GM21576 (cell line): ENCODE data around the gene PLAAT3.
"Not testable (repeated sequence)": the region's sequence is repeated elsewhere in the genome, so short reads cannot be mapped to it uniquely, and the experiment has no call there.

Experiments
- ATAC-seq: cut with Tn5 transposase; IDR thresholded peaks from one replicate; pipeline ENCODE4 v1.9.1; 2021; ENCODE audit warnings: mild to moderate bottlenecking, moderate library complexity; ENCODE audit not compliant: unreplicated experiment

The PLAAT3 gene

GRCh38 chr11:63614136-63614671 lies at the start of gene PLAAT3:
Gene PLAAT3 (minus strand): TSS chr11:63614433. CDS start chr11:63614014, 419 bp downstream.
- peak; percentile 22 for ATAC-seq

GRCh38 chr11:63663809-63664208 lies 49.6 kb upstream of the PLAAT3 start:
- ATAC-seq, result no peak

DNA sequence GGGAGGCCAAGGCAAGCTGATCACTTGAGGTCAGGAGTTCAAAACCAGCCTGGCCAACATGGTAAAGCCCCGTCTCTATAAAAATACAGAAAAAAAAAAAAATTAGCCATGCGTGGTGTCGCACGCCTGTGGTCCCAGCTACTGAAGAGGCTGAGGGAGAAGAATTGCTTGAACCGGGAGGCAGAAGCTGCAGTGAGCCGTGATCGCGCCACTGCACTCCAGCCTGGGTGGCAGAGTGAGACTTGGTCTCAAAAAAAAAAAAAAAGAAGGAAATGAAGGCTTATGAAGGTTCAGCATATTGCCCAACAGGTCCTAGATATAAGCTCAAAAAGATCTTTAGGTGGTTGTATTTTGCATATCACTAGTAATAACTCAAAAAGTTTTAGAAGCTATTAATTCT lies 46.7 kb upstream of the PLAAT3 start:
- ATAC-seq, result no peak

DNA sequence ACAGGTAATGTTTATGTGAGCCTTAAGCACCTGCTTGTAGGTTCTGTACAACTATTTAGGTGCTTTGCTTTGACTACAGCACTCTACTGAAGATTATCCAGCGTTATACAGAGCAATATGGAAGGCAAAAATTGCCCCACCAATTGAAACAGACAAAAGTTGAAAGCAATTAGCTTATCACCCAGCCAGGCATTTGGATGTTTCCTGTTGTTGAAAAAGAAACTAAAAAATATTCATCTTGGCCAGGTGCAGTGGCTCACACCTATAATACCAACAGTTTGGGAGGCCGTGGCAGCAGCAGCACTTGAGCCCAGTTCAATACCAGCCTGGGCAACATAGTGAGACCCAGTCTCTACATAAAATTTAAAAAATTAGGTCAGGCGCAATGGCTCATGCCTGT lies 38.4 kb upstream of the PLAAT3 start:
- ATAC-seq, result no peak

DNA sequence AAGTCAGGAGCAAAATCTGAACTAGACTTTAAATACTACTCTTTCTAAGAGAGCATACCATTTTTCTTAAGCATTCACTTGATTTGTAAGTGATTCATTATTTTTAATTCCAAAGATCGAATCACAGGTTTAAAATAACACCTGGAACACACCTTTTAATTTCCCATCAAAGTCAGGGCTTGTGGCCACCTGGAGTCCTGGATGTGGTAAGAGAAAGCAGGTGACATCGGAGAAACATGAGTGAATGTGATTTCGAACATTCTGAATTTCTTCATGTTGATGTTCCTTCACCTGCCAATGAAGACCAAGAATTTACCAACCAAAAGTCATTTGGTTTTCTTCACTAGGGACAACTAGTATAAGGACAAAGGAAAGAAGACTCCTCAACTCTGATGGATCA lies 29.0 kb upstream of the PLAAT3 start:
- ATAC-seq, result no peak

GRCh38 chr11:63641727-63642126 lies 27.5 kb upstream of the PLAAT3 start:
- no peak for ATAC-seq

DNA sequence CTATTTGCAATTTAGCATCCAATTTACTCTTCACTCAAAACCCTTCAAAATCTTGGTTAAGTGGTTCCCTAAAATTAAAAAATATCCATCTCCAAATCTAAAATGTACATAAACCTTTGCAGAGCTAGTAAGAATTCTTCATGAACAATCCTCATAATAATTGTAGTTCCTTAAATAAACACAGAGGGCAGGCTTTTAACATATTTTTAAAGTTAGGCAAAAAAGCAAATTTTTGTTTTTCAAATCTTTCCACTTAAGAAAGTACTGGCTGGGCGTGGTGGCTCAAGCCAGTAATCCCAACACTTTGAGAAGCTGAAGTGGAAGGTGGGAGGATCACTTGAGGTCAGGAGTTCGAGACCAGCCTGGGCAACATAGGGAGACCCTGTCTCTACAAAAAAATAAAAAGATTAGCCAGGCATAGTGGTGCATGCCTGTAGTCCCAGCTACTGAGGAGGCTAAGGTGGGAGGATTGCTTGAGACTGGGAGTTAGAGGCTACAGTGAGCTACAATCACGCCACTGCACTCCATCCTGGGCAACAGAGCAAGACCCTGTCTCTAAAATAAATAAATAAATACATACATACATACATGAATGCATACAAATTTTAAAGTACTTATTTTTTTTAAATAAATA lies 25.1 kb upstream of the PLAAT3 start:
- no peak for ATAC-seq

DNA sequence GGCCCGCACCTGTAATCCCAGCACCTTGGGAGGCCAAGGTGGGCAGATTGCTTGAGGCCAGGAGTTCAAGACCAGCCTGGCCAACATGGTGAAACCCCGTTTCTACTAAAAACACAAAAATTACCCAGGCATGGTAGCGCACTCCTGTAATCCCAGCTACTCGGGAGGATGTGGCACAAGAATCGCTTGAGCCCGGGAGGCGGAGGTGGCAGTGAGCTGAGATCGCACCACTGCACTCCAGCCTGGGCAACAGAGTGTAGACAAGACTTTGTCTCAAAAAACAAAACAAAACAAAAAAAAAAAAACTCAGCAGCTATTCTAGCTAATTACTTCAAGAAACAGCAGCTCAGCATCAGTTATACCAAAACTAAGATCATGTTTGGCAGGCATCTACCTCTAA lies 24.2 kb upstream of the PLAAT3 start:
- ATAC-seq, result not testable (repeated sequence)

DNA sequence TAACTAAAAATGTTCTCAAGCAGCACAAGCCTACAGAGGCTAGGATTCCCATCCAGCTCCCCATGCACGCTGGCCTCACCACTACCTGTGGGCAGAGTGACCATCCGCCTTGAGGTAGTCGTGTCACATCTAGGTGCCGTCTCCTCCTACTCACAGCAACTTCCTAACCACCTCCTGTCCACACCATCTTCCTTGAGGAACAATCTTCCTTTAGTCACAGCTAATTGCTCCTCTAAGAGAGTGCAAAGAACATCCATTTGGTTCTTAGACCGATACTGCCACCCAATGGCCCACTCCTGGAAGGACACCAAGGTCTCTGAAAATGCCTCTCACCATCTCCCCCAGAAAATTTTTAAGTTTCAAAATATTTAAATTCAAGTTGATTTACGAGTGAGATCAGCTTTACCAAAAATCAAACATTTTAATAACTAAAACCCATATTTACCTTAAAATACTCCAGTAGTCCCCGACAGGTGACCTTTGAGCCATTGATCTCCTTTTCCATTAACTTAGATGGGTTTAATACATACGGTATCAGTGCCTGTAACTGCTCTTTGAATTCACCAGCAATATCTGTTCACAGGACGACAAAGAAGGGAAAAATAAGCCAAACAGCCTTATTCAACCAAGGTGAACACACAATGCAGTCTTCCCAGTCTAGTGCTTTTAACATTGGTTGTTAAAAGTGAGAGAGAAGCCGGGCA lies 21.7 kb upstream of the PLAAT3 start:
- ATAC-seq, result no peak

GRCh38 chr11:63629426-63629825 lies 15.2 kb upstream of the PLAAT3 start:
- no peak for ATAC-seq

DNA sequence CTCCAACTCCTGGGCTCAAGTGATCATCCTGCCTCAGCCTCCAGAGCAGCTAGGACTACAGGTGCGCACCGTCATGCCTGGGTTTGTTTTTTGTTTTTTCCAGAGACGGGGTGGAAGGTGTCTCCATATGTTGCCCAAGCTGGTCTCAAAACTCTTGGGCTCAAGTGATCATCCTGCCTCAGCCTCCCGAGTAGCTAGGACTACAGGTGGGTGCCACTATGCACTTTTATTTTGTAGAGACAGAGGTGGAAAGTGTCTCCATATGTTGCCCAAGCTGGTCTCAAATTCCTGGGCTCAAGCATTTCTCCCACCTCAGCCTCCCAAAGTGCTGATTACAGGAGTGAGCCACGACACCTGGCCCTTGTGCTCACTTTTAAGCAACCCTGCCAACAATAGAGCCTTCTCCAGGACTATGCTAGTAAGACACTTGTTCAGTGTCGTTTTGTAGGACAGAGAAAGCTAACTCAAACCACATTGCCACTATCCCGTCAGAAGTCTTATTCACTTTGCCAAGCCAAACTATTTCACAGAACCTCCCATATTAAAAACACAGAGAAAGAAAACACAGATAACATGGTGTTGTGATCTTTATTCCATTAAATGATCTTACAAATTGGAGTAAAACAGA lies 9.4 kb upstream of the PLAAT3 start:
- no peak for ATAC-seq

DNA sequence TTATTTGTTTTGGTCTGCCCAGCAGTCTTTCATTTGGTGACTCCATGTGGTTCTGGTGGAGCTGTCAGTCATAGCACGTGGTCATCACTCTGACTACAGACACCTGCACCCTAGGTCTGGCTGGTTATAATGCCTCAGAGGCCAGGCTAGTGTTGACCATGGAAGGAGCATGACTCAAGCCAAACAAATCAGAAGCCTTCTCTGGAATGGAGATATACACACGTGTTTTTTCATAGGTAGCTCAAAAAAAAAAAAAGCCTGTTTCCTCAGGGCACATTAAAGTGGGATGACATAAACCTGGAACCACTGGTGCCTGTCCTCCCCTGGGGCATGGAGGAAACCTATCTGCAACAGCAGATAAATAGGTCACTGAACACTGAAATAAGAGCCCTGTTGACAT lies 8.1 kb upstream of the PLAAT3 start:
- no peak for ATAC-seq

DNA sequence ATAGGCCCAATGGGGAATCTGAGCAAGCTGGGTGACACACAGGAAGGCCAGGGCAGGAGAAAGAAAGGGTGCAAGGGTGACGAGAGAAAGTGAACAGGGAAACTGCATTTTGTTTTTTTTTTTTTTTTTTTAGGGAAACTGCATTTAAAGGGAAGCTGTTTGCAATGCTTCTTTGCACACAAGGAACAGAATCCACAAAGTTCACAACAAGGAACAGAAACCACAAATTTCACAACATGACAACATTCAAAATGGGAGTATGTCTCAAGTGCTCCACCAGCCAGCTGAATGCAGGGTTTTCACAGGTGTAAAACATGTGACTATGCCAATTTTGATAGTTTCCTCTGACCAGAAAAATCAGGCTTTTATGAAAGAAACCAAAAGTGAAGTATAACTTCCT lies 6.8 kb upstream of the PLAAT3 start:
- no peak for ATAC-seq

- no peak for ATAC-seq
Measured at GRCh38 chr11:63619967-63620366, 5.7 kb upstream of the PLAAT3 start.

GRCh38 chr11:63617686-63618085 lies 3.5 kb upstream of the PLAAT3 start:
- ATAC-seq, result not testable (repeated sequence)

- ATAC-seq, result no peak
Measured at GRCh38 chr11:63616953-63617352, 2.7 kb upstream of the PLAAT3 start.

GRCh38 chr11:63613517-63614135 lies 607 bp downstream of the PLAAT3 start:
- peak; percentile 56 for ATAC-seq

DNA sequence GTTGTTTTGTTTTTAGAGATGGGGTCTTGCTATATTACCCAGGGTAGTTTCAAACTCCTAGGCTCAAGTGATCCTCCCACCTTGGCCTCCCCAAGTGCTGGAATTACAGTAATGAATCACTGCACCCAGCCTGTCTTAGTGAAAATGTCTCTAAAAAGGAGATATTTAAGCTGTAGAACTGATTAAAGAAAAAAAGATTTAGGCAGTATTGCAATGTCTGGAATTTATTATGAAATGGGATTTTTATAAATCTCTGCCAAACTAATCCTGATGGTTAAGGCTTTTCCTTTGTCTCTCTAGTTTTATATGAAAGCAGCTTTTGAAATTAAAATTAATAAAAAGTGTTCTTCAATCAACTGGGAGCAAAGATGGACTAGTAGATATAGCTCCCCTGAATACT lies 2.1 kb downstream of the PLAAT3 start:
- ATAC-seq, result no peak

DNA sequence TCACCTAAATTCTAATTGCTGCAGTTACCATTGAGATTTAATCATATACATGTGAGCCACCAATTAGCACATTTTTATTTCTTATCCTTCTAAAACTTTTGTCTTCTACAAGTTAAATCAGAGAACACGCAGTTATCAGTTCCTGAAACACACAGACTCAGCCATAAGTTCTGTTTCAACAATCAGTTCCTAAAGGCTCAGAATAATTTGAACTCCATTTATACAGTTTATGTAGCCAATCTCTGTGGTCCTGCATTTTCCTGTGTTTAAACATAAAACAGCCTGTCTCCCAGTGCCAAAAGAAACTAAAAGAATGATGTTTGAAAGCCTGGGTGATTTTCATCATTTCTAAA lies 2.9 kb downstream of the PLAAT3 start:
- ATAC-seq, result no peak

GRCh38 chr11:63610604-63611394 lies 3.4 kb downstream of the PLAAT3 start:
- no peak for ATAC-seq
